ENCODE results near the gene CENPT. TPM values are rescaled to one million over a fixed set of nuclear protein-coding genes. Genes with fewer than 3 reads are reported as not detected.

CENPT gene
- total RNA-seq, 4 donors from 2014 or later, result 15.7 to 43.8 (median 26.2) TPM

GRCh38 chr16:67779256-67780014, 68.1 kb downstream of the CENPT start:
- no peaks in the 10 kb centered on the region for H3K9me3 ChIP-seq
- H3K36me3 ChIP-seq, result no peaks in the 10 kb centered on the region
- H3K27me3 ChIP-seq, result no peaks in the 10 kb centered on the region
- H3K27ac ChIP-seq, result no peak overlapping the region
- H3K4me1 ChIP-seq, result peaks cover 8 to 24% of the 10 kb centered on the region in 2 donors
- H3K4me3 ChIP-seq (replicated peaks in 1 of 3), result no peak overlapping the region
- intact Hi-C loops (cut with DNase I), result no loop called here
- WGBS, 2 donors, result 87 to 91% methylated on average over 5 of the region's 5 CpGs
- TF ChIP-seq, protein P1, sequence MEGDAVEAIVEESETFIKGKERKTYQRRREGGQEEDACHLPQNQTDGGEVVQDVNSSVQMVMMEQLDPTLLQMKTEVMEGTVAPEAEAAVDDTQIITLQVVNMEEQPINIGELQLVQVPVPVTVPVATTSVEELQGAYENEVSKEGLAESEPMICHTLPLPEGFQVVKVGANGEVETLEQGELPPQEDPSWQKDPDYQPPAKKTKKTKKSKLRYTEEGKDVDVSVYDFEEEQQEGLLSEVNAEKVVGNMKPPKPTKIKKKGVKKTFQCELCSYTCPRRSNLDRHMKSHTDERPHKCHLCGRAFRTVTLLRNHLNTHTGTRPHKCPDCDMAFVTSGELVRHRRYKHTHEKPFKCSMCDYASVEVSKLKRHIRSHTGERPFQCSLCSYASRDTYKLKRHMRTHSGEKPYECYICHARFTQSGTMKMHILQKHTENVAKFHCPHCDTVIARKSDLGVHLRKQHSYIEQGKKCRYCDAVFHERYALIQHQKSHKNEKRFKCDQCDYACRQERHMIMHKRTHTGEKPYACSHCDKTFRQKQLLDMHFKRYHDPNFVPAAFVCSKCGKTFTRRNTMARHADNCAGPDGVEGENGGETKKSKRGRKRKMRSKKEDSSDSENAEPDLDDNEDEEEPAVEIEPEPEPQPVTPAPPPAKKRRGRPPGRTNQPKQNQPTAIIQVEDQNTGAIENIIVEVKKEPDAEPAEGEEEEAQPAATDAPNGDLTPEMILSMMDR (IDR thresholded peaks at IDR 0.05), result no peak
- TF ChIP-seq POLR2A (IDR thresholded peaks at IDR 0.05), result no peak
- no peak for DNase-seq

Small RNA genes within 50 kb of the gene (small RNA-seq; reads per million reads assigned to genes)
- not detected for gene AC040162.2
- gene NRN1L, result not detected

Other genes starting within 250 kb of the CENPT start
- gene CARMIL2, start 202.5 kb downstream of the CENPT start, total RNA-seq, result 1 to 10 TPM in 2 of 4 donors, under 1 TPM in 2; 0.22 to 1.3 (median 0.92) TPM
- 10 to 100 TPM in 3 of 4 donors, 1 to 10 TPM in 1; 9.3 to 28.7 (median 21.5) TPM for gene ACD, start 187.4 kb downstream of the CENPT start, total RNA-seq
- 1 to 10 TPM; 2.5 to 8.8 (median 5.0) TPM for gene PARD6A, start 186.7 kb downstream of the CENPT start, total RNA-seq
- 10 to 100 TPM; 14.2 to 33.2 (median 21.9) TPM for gene ENKD1, start 180.9 kb downstream of the CENPT start, total RNA-seq
- gene C16orf86, start 180.9 kb downstream of the CENPT start, total RNA-seq, result 10 to 100 TPM in 1 of 4 donors, 1 to 10 TPM in 3; 3.9 to 10.7 (median 6.9) TPM
- gene GFOD2, start 128.4 kb downstream of the CENPT start, total RNA-seq, result 10 to 100 TPM; 10.9 to 27.5 (median 23.7) TPM
- gene RANBP10, start 41.1 kb downstream of the CENPT start, total RNA-seq, result 10 to 100 TPM in 2 of 4 donors, 1 to 10 TPM in 2; 9.2 to 13.0 (median 11.0) TPM
- 1 to 10 TPM in 2 of 4 donors, under 1 TPM in 2; 0.34 to 3.2 (median 0.93) TPM for gene TSNAXIP1, start 40.8 kb downstream of the CENPT start, total RNA-seq
- 10 to 100 TPM; 53.5 to 79.0 (median 67.8) TPM for gene THAP11, start 5.4 kb downstream of the CENPT start, total RNA-seq
- 100 to 1,000 TPM in 1 of 4 donors, 10 to 100 TPM in 3; 31.6 to 153 (median 58.4) TPM for gene NUTF2, start 760 bp downstream of the CENPT start, total RNA-seq
- gene EDC4, start 25.4 kb upstream of the CENPT start, total RNA-seq, result 10 to 100 TPM; 31.4 to 68.2 (median 41.2) TPM
- 1 to 10 TPM in 1 of 4 donors, not detected in 3; 2.0 TPM for gene NRN1L, start 37.2 kb upstream of the CENPT start, total RNA-seq
- 10 to 100 TPM; 20.3 to 35.7 (median 28.8) TPM for gene PSKH1, start 45.6 kb upstream of the CENPT start, total RNA-seq
- gene CTRL, start 84.2 kb upstream of the CENPT start, total RNA-seq, result under 1 TPM in 2 of 4 donors, not detected in 2; 0.34 to 0.94 TPM
- 10 to 100 TPM; 22.9 to 39.7 (median 32.5) TPM for gene PSMB10, start 89.2 kb upstream of the CENPT start, total RNA-seq
- 10 to 100 TPM in 3 of 4 donors, 1 to 10 TPM in 1; 9.9 to 16.4 (median 13.4) TPM for gene LCAT, start 96.4 kb upstream of the CENPT start, total RNA-seq
- gene SLC12A4, start 120.9 kb upstream of the CENPT start, total RNA-seq, result 10 to 100 TPM; 47.0 to 65.1 (median 51.7) TPM
- under 1 TPM in 2 of 4 donors, not detected in 2; 0.11 to 0.40 TPM for gene DPEP3, start 132.8 kb upstream of the CENPT start, total RNA-seq
- 1 to 10 TPM in 3 of 4 donors, under 1 TPM in 1; 0.22 to 2.5 (median 2.1) TPM for gene DPEP2, start 151.8 kb upstream of the CENPT start, total RNA-seq
- gene DPEP2NB, start 168.2 kb upstream of the CENPT start, total RNA-seq, result not detected
- gene DDX28, start 175.5 kb upstream of the CENPT start, total RNA-seq, result 10 to 100 TPM in 1 of 4 donors, 1 to 10 TPM in 3; 4.2 to 10.0 (median 6.6) TPM
- 10 to 100 TPM; 10.0 to 14.1 (median 12.9) TPM for gene DUS2, start 175.6 kb upstream of the CENPT start, total RNA-seq
- gene NFATC3, start 237.7 kb upstream of the CENPT start, total RNA-seq, result 100 to 1,000 TPM in 1 of 4 donors, 10 to 100 TPM in 3; 67.7 to 107 (median 71.7) TPM

All from thyroid gland (tissue), 4 donors.